GM18867 (cell line): ENCODE data around the gene CACNA1C.

Experiments used
- ATAC-seq: cut with Tn5 transposase; IDR thresholded peaks from one replicate; pipeline ENCODE4 v1.9.1; 2021; ENCODE audit warnings: mild to moderate bottlenecking, moderate library complexity; ENCODE audit not compliant: unreplicated experiment

CACNA1C gene

GRCh38 chr12:2227360-2227759, 174.6 kb downstream of the CACNA1C start:
- no peak for ATAC-seq

GRCh38 chr12:2228535-2228934, 175.7 kb downstream of the CACNA1C start:
- no peak for ATAC-seq

- ATAC-seq, result no peak
These were observed 177.1 kb downstream of the CACNA1C start for GRCh38 chr12:2229661-2230539.

GRCh38 chr12:2231011-2231595, 178.3 kb downstream of the CACNA1C start:
- ATAC-seq, result no peak

GRCh38 chr12:2231956-2232355, 179.2 kb downstream of the CACNA1C start:
- no peak for ATAC-seq

GRCh38 chr12:2233034-2233433, 180.2 kb downstream of the CACNA1C start:
- no peak for ATAC-seq

GRCh38 chr12:2234091-2234490, 181.3 kb downstream of the CACNA1C start:
- no peak for ATAC-seq

- ATAC-seq, result no peak
These were observed 182.0 kb downstream of the CACNA1C start for GRCh38 chr12:2234646-2235350.

GRCh38 chr12:2236506-2237294, 183.9 kb downstream of the CACNA1C start:
- ATAC-seq, result no peak

- ATAC-seq, result no peak
These were observed 185.3 kb downstream of the CACNA1C start for GRCh38 chr12:2238111-2238510.

- ATAC-seq, result no peak
These were observed 186.6 kb downstream of the CACNA1C start for GRCh38 chr12:2239381-2239871.

- no peak for ATAC-seq
These were observed 187.6 kb downstream of the CACNA1C start for GRCh38 chr12:2240390-2240789.

GRCh38 chr12:2240984-2241383, 188.2 kb downstream of the CACNA1C start:
- ATAC-seq, result no peak

GRCh38 chr12:2242216-2242615, 189.4 kb downstream of the CACNA1C start:
- no peak for ATAC-seq

GRCh38 chr12:2242816-2243215, 190.0 kb downstream of the CACNA1C start:
- no peak for ATAC-seq

- ATAC-seq, result no peak
These were observed 190.5 kb downstream of the CACNA1C start for GRCh38 chr12:2243275-2243674.

GRCh38 chr12:2244013-2244861, 191.4 kb downstream of the CACNA1C start:
- ATAC-seq, result no peak

- no peak for ATAC-seq
These were observed 193.6 kb downstream of the CACNA1C start for GRCh38 chr12:2246358-2246757.

GRCh38 chr12:2247120-2247519, 194.3 kb downstream of the CACNA1C start:
- no peak for ATAC-seq

- no peak for ATAC-seq
These were observed 194.8 kb downstream of the CACNA1C start for GRCh38 chr12:2247596-2247995.
